ENCODE measurements around the gene B3GALT6.
"Not testable (repeated sequence)": the region's sequence is repeated elsewhere in the genome, so short reads cannot be mapped to it uniquely, and the experiment has no call there.

Gene B3GALT6

DNA sequence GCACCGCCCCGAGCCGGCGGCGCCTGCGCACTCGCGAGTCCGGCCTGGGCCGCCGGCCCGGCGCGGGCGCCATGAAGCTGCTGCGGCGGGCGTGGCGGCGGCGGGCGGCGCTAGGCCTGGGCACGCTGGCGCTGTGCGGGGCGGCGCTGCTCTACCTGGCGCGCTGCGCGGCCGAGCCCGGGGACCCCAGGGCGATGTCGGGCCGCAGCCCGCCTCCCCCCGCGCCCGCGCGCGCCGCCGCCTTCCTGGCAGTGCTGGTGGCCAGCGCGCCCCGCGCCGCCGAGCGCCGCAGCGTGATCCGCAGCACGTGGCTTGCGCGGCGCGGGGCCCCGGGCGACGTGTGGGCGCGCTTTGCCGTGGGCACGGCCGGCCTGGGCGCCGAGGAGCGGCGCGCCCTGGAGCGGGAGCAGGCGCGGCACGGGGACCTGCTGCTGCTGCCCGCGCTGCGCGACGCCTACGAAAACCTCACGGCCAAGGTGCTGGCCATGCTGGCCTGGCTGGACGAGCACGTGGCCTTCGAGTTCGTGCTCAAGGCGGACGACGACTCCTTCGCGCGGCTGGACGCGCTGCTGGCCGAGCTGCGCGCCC, at the start of gene B3GALT6:
B3GALT6 (plus strand) TSS at position 30 of the 588 bp plus-strand sequence; CDS start at position 72, 42 bp downstream.
- no peak for DNase-seq

DNA sequence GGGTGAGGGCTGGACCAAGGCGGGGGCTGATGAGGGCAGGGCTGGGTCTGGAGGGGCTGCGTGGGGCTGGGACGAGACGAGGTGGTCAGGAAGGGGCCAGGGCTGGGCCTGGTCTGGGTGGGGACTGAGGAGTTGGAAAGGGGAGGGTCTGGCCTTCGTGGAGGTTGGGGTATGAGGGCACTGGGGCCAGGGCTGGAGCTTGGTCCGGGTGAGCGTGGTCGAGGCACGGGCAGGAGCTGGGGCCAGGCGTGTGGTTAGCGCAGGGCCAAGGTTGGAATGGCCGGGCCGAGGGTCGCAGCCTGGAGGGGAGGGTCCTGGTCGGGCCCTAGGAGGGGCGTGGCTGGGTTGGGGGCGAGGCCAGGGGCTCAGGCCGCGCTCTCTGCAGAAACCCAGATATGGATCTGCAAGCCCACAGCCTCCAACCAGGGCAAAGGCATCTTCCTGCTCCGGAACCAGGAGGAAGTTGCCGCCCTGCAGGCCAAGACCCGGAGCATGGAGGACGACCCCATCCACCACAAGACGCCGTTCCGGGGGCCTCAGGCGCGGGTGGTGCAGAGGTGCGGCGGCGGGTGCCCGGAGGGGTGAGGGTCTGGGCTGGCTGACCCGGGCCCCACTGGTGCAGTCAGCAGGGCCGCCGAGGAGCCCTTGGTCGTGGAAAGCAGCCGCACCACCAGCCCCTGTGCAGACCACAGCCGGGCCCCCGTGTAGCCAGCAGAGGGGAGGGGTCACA, 49.4 kb upstream of the B3GALT6 start:
- DNase-seq: no peak

DNA sequence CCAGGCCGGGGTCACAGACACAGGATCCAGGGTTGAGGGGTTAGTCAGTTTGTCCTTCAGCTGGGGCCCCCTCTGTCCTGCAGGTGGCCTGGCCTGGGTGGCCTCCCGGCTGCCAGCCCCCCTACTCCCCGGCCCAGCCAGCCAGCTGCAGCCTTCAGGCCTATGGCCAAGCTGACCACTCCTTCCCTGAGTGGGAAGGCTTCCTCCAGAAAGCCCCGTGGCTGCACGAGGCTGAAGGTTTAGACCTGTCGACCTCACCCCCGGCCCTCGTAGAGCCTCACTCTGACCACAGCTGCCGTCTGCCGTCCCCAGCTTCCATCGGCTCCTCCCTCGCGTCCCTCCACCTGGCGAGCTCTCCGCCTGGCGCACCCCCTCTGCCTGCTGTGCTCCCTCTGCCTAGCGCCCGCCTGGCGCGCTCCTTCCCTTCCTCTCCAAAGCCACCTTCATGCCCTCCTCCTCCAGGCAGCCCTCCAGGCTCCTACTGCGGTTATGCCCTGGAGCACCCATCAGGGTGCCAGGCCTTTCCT, 48.8 kb upstream of the B3GALT6 start:
- DNase-seq: no peak

DNA sequence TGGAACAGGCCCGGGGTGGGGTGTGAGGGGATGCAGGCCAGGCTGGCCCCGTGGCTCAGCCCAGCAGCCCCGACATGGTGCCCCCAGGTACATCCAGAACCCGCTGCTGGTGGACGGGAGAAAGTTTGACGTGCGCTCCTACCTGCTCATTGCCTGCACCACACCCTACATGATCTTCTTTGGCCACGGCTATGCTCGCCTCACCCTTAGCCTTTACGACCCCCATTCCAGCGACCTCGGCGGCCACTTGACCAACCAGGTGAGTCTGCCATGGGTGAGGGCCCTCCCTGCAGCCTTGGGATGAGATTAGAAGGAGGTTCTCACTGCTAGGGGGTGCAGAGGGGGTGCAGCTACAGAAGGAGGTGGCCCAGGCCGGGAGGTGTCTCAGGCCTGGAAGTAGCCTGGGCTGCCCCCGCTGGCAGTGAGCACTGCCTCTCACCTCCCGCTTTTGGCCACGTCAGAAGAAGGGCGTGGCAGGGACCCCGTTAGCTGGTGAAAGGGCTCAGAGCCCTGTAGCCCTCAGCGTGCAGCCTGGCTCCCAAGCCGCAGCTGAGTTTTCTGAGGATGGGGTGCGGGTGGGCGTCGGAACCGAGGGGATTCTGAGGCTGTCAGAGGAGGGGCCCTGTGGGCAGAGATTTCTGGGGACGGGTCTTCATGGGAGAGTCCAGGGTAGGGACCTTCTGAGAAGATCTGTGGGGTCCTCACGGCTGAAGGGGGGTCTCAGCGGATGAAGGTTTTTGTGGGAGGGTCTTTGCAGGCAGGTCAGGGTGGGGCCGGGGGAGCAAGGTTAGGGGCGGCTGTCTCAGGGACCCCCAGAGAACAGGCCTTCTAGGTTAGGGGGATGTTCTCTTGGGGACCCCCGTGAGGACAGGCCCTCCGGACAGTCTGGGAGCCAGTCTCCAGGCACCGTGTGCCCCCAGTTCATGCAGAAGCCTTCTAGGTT, 47.9 kb upstream of the B3GALT6 start:
- no peak for DNase-seq

DNA sequence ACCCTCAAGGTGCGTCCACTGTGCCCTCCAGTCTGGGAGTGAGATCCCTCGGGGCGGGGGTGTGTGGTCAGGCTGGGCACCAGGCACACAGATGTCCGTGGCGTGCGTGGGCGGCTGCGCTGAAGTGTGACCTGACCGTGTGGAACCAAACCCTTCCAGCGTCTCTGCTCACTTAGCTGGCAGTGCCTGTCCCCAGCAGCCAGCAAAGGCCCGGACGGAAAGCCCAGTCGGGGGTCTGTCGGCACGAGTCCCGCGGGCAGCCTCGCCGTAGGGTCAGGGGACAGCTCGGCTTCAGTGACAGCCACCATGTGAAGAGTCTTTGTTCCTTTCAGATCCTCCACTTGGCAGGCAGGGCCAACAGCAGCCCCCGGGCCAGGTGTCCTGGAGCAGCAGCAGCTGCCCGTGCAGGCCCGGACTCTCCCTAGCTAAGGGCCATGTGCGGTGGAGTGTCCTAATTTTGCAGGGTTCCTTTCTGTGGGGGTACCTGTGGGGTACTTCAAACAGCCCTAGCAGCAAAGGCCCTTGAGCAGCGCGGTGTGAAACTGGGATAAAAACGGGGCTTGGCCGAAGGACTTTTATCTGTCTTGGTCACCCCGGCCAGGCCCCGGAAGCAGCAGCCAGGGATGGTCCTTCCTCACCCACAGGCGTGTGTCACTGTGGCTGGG, 46.8 kb upstream of the B3GALT6 start:
- DNase-seq: no peak

DNA sequence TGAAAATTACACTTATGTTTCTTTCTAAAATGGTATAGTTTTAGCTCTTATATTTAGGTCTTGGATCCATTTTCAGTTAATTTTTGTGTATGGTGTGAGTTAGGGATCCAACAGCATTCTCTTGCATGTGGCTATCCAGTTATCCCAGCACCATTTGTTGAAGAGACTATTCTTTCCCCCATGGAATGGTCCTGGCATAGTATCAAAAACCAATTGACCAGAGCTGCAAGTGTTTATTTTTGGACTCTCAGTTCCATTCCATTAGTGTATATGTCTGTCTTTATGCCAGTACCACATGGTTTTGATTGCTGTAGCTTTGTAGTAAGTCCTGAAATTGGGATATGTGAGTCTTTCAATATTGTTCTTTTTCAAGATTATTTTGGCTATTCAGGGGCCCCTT, 44.1 kb upstream of the B3GALT6 start:
- no peak for DNase-seq

DNA sequence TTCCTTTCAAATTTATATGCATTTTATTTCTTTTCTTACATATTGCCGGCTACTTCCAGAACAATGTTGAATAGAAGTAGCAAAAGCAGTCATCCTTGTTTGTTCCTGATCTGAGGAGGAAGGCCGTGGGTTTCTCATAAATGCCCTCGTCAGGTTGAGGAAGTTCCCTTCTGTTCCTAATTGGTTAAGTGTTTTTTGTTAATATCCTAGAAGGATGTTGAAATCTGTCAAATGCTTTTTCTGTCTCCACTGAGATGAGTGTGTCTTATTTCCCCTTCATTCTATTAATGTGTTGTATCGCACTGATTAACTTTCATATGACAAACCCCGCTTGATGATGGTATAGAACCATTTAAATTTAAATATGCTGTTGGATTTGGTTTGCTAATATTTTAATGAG, 42.9 kb upstream of the B3GALT6 start:
- no peak for DNase-seq

DNA sequence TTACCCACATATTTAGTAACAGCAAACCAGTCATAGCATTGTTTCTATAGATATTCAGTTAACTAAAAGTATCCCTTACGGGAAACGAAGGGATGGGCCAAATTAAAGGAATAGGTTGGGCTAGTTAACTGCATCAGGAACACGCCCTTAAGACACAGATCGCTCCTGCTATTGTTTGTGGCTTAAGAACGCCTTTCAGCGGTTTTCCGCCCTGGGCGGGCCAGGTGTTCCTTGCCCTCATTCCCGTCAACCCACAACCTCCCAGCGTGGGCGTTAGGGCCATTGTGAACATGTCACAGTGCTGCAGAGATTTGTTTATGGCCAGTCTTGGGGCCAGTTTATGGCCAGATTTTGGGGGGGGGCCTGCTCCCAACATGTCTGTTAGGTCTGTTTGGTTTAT, 40.3 kb upstream of the B3GALT6 start:
- no peak for DNase-seq

DNA sequence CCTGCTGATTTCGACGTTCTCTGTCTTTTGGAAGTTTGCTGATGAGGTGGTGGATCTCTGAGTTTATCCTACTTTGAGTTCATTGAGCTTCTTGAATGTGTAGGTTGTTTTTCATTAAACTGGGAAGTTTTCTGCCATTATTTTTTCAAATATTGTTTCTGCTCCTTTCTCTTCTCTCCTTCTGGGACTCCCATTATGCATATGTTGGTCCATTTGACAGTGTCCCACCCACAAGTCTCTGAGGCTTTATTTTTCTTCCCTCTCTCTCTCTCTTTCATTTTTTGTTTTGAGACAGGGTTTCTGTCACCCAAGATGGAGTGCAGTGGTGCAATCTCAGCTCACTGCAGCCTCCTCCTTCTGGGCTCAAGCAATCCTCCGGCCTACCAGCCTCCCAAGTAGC, 37.3 kb upstream of the B3GALT6 start:
- no peak for DNase-seq

DNA sequence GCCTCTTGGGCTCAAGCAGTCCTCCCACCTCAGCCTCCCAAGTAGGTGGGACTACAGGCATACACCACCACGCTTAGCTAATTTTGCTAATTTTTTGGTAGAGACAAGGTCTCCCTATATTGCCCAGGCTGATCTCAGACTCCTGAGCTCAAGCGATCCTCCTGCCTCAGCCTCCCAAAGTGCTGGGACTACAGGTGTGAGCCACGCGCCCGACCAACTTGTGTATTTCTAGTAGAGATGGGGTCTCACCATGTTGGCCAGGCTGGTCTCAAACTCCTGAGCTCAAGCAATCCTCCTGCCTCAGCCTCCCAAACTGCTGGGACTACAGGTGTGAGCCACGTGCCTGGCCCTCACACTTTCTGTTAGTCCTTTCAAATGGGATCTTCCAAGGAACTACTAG, 36.3 kb upstream of the B3GALT6 start:
- DNase-seq: not testable (repeated sequence)

DNA sequence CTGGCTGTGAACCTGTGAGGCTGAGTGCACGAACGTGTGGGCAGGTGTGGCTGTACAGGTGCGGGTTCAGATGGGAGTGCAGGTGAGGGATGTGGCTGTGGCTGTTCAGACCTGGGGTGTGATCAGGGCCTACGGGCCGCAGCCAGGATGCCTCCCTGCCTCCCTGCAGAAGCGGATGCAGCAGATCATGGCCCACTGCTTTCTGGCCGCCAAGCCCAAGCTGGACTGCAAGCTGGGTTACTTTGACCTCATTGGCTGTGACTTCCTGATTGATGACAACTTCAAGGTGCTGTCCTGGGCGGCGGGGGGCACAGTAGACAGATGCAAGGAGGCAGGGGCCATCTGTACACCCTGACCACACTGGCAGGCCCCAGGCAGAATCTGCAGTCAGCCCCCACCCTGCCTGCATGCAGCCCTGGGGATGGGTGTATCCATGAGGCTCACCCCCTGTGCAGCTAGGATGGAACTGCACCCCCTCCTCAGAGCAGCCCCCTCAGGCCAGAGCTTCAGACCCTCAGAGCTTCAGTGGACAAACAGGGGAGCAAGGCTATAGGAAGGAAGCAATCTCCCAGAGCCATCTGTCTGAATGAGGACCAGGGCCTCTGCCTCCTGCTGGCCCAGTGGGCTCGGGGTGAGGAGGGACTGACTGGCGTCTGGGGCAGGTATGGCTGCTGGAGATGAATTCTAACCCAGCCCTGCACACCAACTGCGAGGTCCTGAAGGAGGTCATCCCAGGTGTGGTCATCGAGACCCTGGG, 35.4 kb upstream of the B3GALT6 start:
- no peak for DNase-seq

DNA sequence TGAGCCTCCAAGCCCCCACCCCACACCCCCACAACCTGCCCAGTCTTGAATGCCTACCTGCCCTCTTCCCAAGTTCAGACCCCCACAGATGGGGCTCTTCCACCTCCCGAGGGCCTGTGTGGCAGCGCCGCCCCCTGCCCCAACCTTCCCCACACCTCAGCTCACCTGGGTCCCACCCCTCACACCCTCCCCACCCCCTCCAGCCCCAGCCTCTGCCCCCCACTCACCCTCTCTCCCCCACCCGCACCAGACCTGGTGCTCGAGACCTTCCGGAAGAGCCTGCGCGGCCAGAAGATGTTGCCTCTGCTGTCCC, 34.9 kb upstream of the B3GALT6 start:
- no peak for DNase-seq

DNA sequence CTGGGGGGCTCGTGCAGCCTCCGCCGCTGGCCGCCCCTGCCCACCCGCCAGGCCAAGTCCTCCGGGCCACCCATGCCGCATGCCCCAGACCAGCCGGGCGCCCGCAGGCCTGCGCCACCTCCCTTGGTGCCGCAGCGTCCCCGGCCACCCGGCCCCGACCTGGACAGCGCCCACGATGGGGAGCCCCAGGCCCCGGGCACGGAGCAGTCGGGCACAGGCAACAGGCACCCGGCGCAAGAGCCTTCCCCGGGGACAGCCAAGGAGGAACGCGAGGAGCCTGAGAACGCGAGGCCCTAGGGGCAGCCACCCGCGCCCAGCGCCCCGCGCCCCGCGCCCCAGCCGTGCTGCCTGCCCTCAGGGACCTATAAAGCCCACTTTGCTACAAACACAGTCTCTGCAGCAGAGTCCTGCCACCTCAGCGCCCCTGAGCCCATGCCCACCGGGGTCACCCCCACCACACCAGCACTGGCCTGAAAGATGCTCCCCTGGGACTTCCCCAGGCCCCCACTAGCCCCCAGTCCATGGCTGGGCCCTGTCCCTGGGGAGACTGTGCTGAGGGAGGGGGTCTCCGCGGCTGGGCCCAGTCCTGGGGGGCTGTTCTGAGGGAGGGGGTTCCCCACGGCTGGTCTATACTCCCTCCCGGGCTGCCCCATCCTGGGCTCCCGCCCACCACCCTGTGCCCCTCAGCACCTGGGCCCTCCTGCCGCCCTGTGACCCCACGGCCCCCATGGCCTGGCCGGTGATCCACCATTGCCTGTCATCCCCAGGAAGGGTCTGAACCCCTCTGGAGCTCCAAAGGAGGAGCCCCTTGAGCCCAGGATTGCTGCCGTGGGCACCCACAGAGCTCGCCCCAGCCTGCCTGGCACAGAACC, 34.2 kb upstream of the B3GALT6 start:
- DNase-seq: no peak

DNA sequence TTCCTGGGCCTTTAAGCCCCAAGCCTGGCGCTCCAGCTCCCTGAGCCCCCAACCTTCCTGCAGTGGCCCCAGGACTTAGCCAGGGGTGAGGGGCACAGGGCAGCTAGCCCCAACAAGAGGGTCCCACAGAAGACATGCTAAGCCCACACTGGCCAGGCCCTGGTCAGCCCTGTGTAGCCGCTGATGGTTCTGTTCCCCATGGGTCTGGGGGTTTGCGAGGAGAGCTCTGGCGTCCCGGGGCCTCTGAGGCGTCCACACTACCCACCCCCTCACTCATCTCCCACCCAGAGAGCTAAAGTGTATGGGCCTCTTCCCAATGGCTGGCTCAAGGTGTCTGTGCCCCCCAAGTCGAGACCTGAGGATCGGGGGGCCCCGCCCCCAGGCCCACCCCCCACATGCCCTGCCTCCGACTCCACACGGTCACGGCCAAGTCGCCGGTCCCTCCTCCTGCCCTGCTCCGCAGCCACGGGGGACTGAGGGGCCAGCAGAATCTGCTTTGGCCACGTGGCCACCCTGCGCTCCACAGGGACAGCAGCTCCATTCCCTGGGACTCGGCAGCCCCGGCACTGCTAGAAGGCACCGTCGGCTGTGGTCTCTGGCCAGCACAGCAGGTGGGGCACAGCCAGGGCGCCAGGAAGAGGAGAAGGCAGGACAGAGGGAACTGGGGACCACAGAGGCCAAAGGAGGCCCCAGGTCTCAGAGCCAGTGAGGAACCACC, 33.5 kb upstream of the B3GALT6 start:
- no peak for DNase-seq

DNA sequence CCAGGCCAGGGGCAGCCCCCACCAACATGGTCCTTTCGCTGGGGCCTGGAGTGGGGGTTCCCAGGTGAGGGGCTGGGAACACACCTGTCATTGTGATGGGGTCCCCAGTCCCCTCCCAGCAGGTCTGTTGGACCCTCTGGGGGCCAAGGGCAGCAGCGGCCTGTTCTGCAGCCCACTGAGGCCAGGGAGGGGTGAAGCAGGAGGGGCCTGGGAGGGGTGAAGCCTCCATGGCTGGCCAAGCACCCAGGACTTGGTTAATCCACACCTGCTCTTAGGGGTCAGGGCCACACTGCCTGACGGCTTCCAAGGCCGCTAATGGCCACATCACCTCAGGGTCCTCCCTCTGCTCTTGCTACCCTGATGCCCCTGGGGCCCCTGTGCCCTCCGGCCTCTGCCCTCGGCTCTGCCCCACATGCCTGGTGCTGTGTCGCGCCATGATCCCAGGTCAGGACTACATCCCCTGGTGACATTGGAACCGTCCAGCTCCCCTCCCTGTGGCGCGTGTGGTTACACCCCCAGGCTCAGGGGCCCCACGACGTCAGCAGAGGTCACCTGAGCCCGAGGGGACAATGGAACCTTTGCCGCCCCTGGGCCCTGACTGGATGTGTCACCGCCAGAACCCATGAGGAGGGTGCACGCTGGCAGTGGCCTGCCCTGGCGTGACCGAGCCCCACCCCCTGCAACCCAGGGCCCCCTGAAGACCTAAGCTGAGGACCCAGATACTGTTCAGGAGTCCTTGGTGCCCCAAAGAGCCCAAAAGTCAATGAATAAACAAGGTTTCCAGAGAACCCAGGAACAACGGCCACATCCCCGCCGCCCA, 32.7 kb upstream of the B3GALT6 start:
- DNase-seq: no peak

DNA sequence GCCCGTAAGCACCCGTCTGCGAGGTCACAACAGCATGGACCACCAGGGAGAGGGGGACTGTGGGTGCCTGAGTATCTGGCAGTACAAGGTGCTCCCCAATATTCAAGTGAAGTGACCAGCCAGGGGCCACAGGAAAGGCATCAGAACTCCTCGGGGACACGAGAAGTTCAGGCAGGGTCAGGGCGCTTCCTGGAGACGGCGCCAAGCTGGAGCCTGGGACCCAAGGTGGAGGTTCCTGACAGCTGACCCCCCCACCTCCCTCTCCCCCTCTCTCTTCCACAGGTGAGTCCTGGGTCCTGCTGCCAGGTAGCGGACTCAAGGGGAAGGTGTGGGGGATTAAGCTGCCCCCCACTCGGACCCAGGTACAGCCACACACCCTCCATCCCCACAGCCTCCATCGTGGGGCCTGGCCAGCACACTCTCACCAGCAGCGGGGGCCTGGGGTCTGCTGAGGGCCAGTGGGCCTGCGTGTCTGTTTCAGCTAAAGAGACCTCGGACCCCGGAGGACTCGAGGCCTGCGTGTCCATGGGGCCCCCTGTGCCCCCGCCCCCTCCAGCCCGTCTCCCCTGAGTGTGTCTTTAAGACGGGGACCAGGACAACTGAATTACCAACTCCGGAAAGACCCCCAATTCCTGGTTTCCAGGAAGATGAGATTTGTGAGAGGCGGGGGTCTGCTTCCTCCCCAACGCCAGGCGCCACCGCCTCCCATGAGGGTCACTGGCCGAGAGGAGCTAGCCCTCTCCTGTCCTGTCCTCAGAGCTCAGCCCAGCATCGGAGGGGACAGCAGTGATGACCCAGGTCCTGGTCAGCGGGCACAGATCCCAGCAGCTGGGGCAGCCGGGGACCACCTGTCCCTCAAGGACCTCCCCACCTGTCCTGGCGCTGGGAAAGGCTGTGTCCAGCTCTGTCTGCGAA, 31.8 kb upstream of the B3GALT6 start:
- no peak for DNase-seq

DNA sequence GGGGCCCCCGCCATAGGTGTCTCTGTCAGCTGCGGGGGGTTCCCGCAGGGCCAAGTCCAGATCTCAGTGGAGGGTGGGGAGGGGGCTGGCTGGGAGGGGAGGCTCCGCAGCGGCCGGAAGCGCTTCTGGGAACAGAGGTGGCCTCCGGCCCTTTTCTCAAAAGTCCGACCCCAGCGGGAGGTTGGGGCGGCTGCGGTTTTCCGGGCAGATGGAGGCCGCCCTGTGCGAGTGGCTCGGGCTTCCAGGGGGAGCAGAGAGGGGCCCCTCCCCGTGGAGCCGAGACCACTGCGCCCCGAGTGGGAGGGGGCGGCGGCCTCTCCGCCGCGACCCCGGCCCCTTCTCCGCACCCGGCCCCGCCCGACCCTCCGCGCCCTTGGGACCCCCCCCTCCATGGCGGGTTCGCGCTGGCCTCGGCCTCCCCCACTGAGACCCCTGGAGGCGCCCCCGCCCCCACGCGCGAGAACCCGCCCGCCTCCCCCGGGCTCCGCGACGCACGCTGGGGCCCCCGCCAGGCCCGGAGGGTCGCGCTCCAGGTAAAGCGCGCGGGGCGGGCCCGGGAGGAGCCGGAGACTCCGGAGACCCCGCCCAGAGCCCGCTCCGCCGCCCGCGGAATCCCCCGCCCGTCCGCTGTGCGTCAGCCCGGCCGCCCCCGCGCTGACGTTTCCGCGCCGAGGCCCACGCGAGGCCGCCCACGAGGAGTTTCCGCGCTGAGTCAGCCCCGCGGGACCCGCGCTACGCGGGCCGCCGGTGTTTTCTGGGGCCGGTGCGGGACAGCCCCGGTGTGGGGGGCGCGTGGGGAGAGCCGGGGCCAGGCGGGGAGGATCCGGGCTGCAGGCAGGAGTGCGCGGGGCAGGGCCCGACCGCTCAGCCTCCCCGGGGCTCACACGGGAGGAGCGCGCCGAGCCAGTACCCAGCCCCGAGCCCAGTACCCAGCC, 30.9 kb upstream of the B3GALT6 start:
- no peak for DNase-seq
